ENCODE results near the gene PTGER4.

DNA sequence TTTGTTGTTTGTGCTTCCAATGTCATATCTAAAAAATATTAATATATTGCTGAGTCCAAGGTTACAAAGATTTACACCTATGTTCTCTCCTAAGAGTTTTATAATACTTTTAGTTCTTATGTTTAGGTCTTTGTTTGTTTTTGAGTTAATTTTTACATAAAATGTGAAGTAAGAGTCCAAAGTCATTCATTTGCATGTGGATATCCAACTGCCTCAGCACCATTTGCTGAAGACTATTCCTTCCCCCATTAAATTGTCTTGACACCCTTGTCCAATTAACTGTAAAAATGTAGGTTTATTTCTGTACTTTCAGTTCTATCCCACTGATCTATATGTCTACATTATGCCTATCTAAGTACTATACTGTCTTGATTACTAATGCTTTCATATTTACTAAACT, 40.4 kb downstream of the PTGER4 start:
- TF ChIP-seq, protein P1, sequence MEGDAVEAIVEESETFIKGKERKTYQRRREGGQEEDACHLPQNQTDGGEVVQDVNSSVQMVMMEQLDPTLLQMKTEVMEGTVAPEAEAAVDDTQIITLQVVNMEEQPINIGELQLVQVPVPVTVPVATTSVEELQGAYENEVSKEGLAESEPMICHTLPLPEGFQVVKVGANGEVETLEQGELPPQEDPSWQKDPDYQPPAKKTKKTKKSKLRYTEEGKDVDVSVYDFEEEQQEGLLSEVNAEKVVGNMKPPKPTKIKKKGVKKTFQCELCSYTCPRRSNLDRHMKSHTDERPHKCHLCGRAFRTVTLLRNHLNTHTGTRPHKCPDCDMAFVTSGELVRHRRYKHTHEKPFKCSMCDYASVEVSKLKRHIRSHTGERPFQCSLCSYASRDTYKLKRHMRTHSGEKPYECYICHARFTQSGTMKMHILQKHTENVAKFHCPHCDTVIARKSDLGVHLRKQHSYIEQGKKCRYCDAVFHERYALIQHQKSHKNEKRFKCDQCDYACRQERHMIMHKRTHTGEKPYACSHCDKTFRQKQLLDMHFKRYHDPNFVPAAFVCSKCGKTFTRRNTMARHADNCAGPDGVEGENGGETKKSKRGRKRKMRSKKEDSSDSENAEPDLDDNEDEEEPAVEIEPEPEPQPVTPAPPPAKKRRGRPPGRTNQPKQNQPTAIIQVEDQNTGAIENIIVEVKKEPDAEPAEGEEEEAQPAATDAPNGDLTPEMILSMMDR (IDR thresholded peaks at IDR 0.05; ENCODE audit: low read depth, low read length, poor library complexity, severe bottlenecking) = no peak
- TF ChIP-seq EZH2phosphoT487 (IDR thresholded peaks at IDR 0.05; ENCODE audit: borderline replicate concordance, low read length) = no peak
